ENCODE results near the gene OR10H1.
"Not testable (repeated sequence)": the region's sequence is repeated elsewhere in the genome, so short reads cannot be mapped to it uniquely, and the experiment has no call there.

The OR10H1 gene

GRCh38 chr19:15774159-15774558 is 41.3 kb downstream of the OR10H1 start:
- not testable (repeated sequence) for DNase-seq (ENCODE audit: low read depth)

- DNase-seq (ENCODE audit: low read depth), result no peak
Observed at GRCh38 chr19:15769586-15769985, 45.9 kb downstream of the OR10H1 start.

- no peak for DNase-seq (ENCODE audit: low read depth)
Observed at GRCh38 chr19:15759962-15760565, 55.4 kb downstream of the OR10H1 start.

DNA sequence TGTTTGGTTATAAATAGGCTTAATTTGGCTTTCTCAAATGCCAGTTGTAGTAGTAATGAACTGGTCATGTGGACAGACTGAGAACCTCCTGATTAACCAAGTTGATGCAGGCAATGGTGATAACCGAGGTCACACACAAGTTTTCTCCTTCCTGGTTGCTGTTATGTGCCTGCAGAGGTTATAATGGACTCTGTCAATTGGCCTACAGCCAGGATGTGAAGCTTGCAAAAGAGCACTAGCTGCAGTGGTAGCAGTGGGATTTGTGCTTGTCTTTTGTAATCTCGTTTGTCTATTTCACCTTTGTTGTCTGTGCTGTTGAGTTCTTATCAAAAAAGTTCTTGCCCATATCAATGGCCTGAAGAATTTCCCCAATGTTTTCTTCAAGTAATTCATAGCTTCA is 57.1 kb downstream of the OR10H1 start:
- DNase-seq (ENCODE audit: low read depth), result no peak

Measured in HS-5 (cell line).